ENCODE data around the gene GSAP.
"Not testable (repeated sequence)": the region's sequence is repeated elsewhere in the genome, so short reads cannot be mapped to it uniquely, and the experiment has no call there.

GSAP gene

GRCh38 chr7:77415823-77416620, at the start of gene GSAP:
Gene GSAP (minus strand): TSS chr7:77416349. CDS start chr7:77416321, 28 bp downstream.
- DNase-seq: peak in 39 of 56 donors; percentile 8 to 76 (median 43)

GRCh38 chr7:77465256-77465655, 49.1 kb upstream of the GSAP start:
- no peak for DNase-seq

DNA sequence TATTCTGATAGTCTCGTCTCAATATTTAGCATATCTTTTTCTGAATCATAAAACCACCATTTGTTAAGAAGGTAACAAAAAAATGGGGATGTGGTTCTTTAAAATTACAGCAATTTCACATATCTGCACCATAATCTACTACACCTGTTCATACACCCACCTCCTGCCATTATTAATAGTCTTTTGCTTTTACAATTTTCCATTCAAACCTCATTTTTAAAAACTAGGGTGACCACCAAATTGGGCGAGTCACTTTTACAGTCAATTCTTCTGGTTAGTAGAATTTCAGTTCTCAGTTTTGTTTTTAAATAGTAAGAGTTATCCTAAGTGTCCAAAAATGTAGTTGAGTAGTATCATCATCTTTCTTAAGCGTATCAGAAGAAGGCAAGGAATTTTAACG, 48.4 kb upstream of the GSAP start:
- no peak for DNase-seq

GRCh38 chr7:77463632-77464031, 47.5 kb upstream of the GSAP start:
- not testable (repeated sequence) for DNase-seq

- no peak for DNase-seq
Measured at GRCh38 chr7:77461842-77462241, 45.7 kb upstream of the GSAP start.

DNA sequence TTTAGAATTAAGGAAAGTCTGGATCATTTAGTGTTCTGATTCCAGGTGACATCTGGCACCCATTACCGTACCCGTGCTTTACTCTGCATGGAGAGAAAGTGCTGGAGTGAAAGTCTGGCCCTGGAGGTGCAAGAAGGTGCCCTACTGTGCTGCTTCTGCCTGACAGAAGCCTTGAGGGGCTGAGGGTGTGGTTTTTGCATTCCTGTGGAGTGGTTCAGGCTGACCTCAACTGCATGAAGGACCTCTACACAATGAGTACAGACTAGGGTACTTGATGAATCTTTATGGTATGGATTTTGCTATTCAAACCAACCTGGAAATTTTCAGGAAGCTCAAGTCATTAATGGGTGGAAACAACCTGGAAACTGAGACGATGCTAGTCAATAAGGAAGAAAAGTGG, 45.1 kb upstream of the GSAP start:
- DNase-seq: no peak

- DNase-seq: no peak
Measured at GRCh38 chr7:77460057-77460486, 43.9 kb upstream of the GSAP start.

DNA sequence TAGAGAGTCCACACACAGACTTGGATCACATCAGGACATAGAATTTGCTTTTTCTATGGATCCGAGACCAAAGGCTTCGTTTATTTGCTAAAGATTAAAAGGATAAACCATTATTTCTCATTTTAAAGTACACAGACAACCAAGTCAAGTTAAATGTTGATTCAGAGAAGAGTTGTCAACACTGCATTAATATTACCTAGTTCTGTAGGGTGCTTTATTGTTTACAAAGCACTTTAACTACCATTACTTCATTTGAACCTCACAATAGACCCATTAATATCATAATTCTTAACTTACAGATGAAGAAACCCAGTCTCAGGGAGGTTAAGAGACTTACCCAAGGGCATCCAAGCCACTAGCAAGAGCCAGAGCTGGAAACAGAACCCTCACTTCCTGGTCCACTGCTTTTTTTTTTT, 43.2 kb upstream of the GSAP start:
- no peak for DNase-seq

DNA sequence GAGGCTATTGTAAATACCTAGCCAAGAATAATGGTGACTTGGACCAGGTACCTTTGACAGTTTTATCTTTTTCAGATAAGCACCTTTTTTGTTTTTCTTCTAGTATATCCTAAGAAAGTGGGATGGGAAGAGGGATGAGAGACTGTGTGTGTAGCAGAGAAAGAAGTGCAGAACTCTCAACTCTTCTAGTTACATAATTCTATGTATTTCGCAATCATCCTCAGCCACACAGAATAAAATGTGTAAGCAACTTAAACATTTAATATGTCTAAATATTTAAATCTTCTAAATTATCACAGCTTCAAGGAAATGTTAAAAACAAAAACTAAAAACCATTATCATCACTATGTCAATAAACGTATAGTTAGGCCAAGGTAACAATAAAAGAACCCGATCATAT, 42.6 kb upstream of the GSAP start:
- DNase-seq: no peak

GRCh38 chr7:77457779-77458178, 41.6 kb upstream of the GSAP start:
- no peak for DNase-seq

DNA sequence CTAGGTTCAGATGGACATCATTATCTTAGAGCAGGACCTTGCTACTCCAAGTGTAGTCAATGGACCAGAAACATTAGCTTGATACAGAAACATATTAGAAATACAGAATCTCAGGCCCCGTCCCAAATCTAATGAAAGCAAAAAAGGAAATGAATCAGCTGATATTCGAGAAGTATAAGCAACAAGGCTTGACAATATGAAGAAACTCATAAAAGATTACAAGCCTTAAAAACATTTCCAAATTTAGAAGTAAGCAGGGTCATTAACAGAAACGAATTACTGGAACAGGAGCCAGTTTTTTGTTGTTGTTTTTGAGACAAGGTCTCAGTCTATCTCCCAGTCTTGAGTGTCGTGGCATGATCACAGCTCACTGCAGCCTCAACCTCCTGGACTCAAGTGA, 40.5 kb upstream of the GSAP start:
- DNase-seq: no peak

DNA sequence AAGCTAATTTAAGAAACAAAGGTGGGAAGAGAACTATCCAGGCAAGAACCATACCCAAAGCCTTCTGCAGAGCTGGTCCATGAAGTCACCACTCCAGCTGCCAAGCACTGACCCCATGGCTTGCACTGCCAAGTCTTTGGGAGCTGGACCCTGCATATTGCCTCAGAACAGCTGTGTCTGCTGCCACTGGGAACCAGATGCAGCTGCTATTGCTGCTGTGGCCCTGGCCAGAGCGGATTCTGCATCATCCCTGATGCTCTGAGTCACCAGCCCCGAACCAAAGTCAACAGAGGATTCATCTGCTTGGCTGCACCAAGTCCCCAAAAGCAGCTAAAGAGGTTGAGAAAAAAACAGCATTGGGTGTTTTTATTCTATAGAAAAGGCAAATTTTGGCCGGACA, 39.2 kb upstream of the GSAP start:
- peak in 47 of 56 donors; percentile 8 to 87 (median 51) for DNase-seq

GRCh38 chr7:77454802-77455201, 38.7 kb upstream of the GSAP start:
- no peak for DNase-seq

DNA sequence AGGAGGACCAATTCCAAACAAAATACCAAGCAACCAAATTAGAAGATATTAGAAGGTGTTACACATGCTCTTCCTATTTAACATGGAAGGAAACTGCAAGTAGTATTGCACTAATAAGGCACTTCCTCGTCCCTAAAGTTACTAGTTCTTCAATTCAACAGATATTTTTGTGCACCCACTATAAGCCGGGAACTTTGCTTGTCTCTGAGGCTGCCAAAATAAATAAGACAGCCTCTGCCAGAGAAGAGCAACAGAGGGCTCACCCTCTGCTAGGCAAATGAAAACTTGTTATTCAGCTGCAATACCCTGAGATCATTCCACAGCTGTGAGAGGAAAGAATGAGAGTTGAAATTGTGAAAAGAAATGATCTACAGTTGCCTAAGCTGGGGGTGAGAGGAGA, 37.4 kb upstream of the GSAP start:
- peak in 6 of 56 donors; percentile 3 to 16 (median 12) for DNase-seq

GRCh38 chr7:77451950-77452349, 35.8 kb upstream of the GSAP start:
- DNase-seq: not testable (repeated sequence)

DNA sequence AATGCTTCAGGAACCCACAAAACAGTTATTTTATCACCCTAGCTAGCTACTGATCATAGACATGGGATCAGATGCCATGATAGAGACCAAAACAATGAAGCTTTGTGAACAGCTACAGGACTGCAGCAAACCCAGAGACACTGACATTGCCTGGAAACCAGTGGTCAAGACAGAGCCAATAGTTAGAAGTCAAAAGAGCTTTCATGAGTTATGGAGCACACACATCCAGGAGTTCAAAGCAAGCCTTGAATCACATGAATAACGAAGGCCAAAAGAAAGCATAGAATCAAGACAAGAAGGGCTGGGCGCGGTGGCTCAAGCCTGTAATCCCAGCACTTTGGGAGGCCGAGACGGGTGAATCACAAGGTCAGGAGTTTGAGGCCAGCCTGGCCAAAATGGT, 34.5 kb upstream of the GSAP start:
- peak in 31 of 56 donors; percentile 7 to 78 (median 35) for DNase-seq

- DNase-seq: no peak
Measured at GRCh38 chr7:77450054-77450453, 33.9 kb upstream of the GSAP start.

DNA sequence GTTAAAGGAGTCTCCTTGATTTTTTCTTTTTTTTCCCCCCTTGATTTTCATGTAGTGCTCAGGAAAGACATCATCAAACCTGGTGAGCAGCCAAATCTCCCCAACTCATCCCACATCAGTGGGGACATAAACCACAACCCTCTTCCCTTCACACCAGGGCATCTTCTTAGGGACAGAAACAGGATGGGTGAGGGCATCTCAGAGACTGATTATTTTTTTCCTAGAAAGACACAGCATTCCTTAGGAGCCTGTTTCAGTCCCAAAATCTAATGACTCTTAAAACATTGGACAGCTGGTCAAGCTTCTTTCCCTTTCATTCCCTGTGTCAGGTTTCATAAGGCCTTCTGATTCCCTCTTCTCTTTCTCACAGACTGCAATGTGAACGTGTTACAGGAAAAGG, 31.5 kb upstream of the GSAP start:
- no peak for DNase-seq

- peak in 4 of 56 donors; percentile 7 to 34 (median 18) for DNase-seq
Measured at GRCh38 chr7:77444123-77444522, 28.0 kb upstream of the GSAP start.

DNA sequence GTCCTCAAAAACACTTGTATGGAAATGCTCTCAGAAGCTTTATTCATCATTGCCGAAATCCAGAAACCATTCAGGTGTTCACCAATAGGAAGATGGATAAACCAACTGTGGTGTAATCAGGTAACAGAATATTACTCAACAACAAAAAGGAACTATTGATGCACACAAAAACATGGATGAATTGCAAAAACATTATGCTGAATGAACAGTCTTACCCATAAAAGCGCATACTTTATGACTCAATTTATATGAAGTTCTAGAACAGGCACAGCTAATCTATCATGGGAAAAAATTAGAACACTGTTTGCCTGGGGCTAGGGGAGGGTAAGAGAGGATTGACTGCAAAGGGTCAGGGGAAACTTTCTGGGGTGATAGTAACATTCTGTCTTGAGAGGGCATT, 26.9 kb upstream of the GSAP start:
- no peak for DNase-seq

- no peak for DNase-seq
Measured at GRCh38 chr7:77442636-77443035, 26.5 kb upstream of the GSAP start.

- no peak for DNase-seq
Measured at GRCh38 chr7:77441046-77441445, 24.9 kb upstream of the GSAP start.

DNA sequence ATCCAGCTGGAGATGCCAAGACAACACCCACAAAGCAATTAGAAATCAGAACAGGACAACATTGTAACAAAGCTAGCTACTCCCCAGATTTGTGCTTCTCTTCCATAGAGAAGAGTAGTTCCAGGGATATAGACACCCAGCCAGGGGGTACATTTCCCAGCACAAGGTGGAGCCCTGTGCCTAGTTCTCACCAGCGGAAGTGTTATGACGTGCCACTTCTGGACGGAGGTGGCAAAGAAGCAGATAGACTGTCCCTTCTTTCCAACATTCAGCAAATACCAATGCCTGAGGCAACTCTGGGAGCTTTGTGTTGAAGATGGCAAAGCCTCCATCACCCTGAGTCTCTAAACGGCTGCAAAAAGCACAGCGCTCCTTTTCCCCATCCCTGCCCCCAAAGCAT, 23.4 kb upstream of the GSAP start:
- peak in 41 of 56 donors; percentile 3 to 75 (median 32) for DNase-seq

Measured in nucleus accumbens (tissue), 56 donors.